GM23338 (cell line): ENCODE data around the gene TSFM. TPM values are rescaled to one million over a fixed set of nuclear protein-coding genes. Genes with fewer than 3 reads are reported as not detected.

Source experiments
- ATAC-seq: fragments of 200-7000 bp; cut with Tn5 transposase; 3 replicates; pipeline ENCODE4 v1.9.1; 2020
- DNase-seq: peaks from one replicate; pipeline ENCODE4 v3.0.0-alpha.2; 2015; ENCODE audit warnings: low spot score
- H2AFZ ChIP-seq: fragments of 200-600 bp; sonication (generic); 2 replicates; pipeline ENCODE4 v1.8.0; 2016; ENCODE audit warnings: antibody characterized with exemption, mild to moderate bottlenecking, moderate library complexity
- H3F3A ChIP-seq: fragments of 200-600 bp; sonication (generic); replicated peaks from 2 replicates; pipeline ENCODE4 v1.8.0; 2017; ENCODE audit warnings: antibody characterized with exemption, mixed run types, low read depth
- H3K27ac ChIP-seq: fragments of 200-600 bp; sonication (generic); 2 replicates; pipeline ENCODE4 v1.6.1; 2016; ENCODE audit warnings: low read depth
- H3K27me3 ChIP-seq: fragments of 200-600 bp; sonication (generic); 2 replicates; pipeline ENCODE4 v1.8.0; 2016; ENCODE audit warnings: mild to moderate bottlenecking, mixed run types, moderate library complexity; ENCODE audit not compliant: insufficient read depth
- H3K36me3 ChIP-seq: fragments of 200-600 bp; sonication (generic); 2 replicates; pipeline ENCODE4 v1.8.0; 2016; ENCODE audit warnings: mild to moderate bottlenecking; ENCODE audit not compliant: insufficient read depth
- H3K4me1 ChIP-seq: fragments of 200-600 bp; sonication (generic); 2 replicates; pipeline ENCODE4 v1.8.0; 2016; ENCODE audit warnings: mild to moderate bottlenecking, moderate library complexity; ENCODE audit not compliant: insufficient read depth
- H3K4me2 ChIP-seq: fragments of 200-600 bp; sonication (generic); 2 replicates; pipeline ENCODE4 v1.7.1; 2017; ENCODE audit warnings: mixed run types
- H3K4me3 ChIP-seq: fragments of 200-600 bp; sonication (generic); 2 replicates; pipeline ENCODE4 v1.6.1; 2016; ENCODE audit warnings: mixed run types
- H3K79me2 ChIP-seq: fragments of 200-600 bp; sonication (generic); replicated peaks from 2 replicates; pipeline ENCODE4 v1.8.0; 2017; ENCODE audit warnings: mild to moderate bottlenecking; ENCODE audit not compliant: insufficient read depth
- H3K9me2 ChIP-seq: fragments of 200-600 bp; sonication (generic); 2 replicates; pipeline ENCODE4 v1.8.0; 2017; ENCODE audit not compliant: insufficient read depth
- H4K20me1 ChIP-seq: fragments of 200-600 bp; sonication (generic); replicated peaks from 2 replicates; pipeline ENCODE4 v1.8.0; 2017; ENCODE audit warnings: mild to moderate bottlenecking; ENCODE audit not compliant: insufficient read depth
- H3K27ac Mint-ChIP-seq: 2 replicates; pipeline ENCODE4 v1.8.0; 2020; ENCODE audit warnings: inconsistent platforms, mild to moderate bottlenecking, moderate library complexity, mixed read lengths
- H3K27me3 Mint-ChIP-seq: 3 replicates; pipeline ENCODE4 v1.8.0; 2022; ENCODE audit warnings: low read depth, mild to moderate bottlenecking, moderate library complexity, mixed read lengths, inconsistent platforms; ENCODE audit not compliant: insufficient read depth, poor library complexity
- H3K36me3 Mint-ChIP-seq: 3 replicates; pipeline ENCODE4 v1.8.0; 2021; ENCODE audit warnings: low read depth, mild to moderate bottlenecking, inconsistent platforms, moderate library complexity, mixed read lengths
- H3K4me1 Mint-ChIP-seq: 3 replicates; pipeline ENCODE4 v1.8.0; 2020; ENCODE audit warnings: mild to moderate bottlenecking, inconsistent platforms, mixed read lengths
- H3K4me3 Mint-ChIP-seq: 3 replicates; pipeline ENCODE4 v1.8.0; 2021; ENCODE audit warnings: moderate library complexity, mild to moderate bottlenecking, inconsistent platforms, mixed read lengths
- H3K9me3 Mint-ChIP-seq: 3 replicates; pipeline ENCODE4 v1.8.0; 2020; ENCODE audit warnings: moderate library complexity, mild to moderate bottlenecking, inconsistent platforms, mixed read lengths
- CREB1 ChIP-seq: fragments of 250-450 bp; sonication (Bioruptor Pico); IDR thresholded peaks from 2 replicates; pipeline ENCODE4 v1.5.0; 2020; ENCODE audit warnings: low read depth, mild to moderate bottlenecking, moderate library complexity
- CTCF ChIP-seq, 2 experiments: fragments of 200-600 bp in 1 of 2; sonication (generic) in 1 of 2; conservative IDR thresholded peaks; 2 replicates each; pipeline versions ENCODE4 v1.5.1 to v1.6.1; 2016 to 2017; ENCODE audit warnings: antibody characterized with exemption in 2 of 2, low read depth in 2 of 2, mild to moderate bottlenecking in 2 of 2, moderate library complexity in 1 of 2
- ETS1 ChIP-seq: IDR thresholded peaks from 2 replicates; pipeline ENCODE4 v1.6.1; 2016; ENCODE audit warnings: antibody characterized with exemption
- EZH2phosphoT487 ChIP-seq: fragments of 200-600 bp; sonication (generic); IDR thresholded peaks from one replicate; pipeline ENCODE4 v1.8.1; 2018; ENCODE audit warnings: antibody characterized with exemption; ENCODE audit not compliant: unreplicated experiment
- JUNB ChIP-seq: IDR thresholded peaks from one replicate; pipeline ENCODE4 v1.6.1; 2016; ENCODE audit warnings: antibody characterized with exemption; ENCODE audit not compliant: unreplicated experiment
- NANOG ChIP-seq: IDR thresholded peaks from 2 replicates; pipeline ENCODE4 v1.6.1; 2016; ENCODE audit warnings: antibody characterized with exemption, borderline replicate concordance
- POLR2AphosphoS5 ChIP-seq: IDR thresholded peaks from 2 replicates; pipeline ENCODE4 v1.6.1; 2016; ENCODE audit warnings: antibody characterized with exemption, low read depth
- STAT1 ChIP-seq: IDR thresholded peaks from one replicate; pipeline ENCODE4 v1.6.1; 2016; ENCODE audit warnings: antibody characterized with exemption; ENCODE audit not compliant: unreplicated experiment
- ZNF114 ChIP-seq: fragments of 250-450 bp; sonication (Bioruptor Pico); IDR thresholded peaks from 2 replicates; pipeline ENCODE4 v1.5.0; 2020; ENCODE audit warnings: mild to moderate bottlenecking, moderate library complexity
- ZNF331 ChIP-seq: fragments of 250-450 bp; sonication (Bioruptor Pico); IDR thresholded peaks from 2 replicates; pipeline ENCODE4 v1.5.0; 2020; ENCODE audit warnings: low read depth, mild to moderate bottlenecking, moderate library complexity
- ZNF462 ChIP-seq: fragments of 250-450 bp; sonication (Bioruptor Pico); IDR thresholded peaks from 2 replicates; pipeline ENCODE4 v1.5.0; 2020; ENCODE audit warnings: mild to moderate bottlenecking, moderate library complexity
- polyA plus RNA-seq: library from polyadenylated mRNA; unstranded; fragments of >200 nt; fragmentation: Nextera tagmentation; extraction: Ambion mirVana; gene quantifications from 2 replicates; pipeline ENCODE4 v1.2.1, GENCODE V29; 2016
- total RNA-seq: library from RNA; depleted of rRNA; stranded (reverse); fragments of >200 nt; shearing (Covaris generic); gene quantifications from 2 replicates; pipeline ENCODE4 v1.2.3, GENCODE V29; 2014

TSFM gene
- total and polyA plus RNA-seq, 2 experiments from 2014 or later: 29.5 to 43.1 TPM

DNA sequence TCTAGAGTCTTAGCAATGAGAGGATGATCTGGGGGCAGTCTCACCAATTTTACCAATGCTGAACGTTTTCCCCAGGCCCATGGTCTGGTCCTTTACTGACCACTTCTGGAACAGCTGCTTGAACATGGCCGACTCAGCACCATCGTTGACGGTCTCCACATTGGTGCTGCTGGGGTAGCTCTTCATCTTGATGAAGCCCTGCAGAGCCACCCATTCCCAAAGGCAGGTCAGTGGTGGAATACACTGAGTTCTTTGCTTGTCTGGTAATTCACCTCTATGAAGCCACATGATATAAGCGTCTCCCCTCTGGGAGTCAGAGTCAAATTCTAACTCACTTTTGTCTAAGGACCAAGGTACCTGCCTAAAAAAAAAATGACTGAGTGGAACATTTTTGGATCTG is 25.8 kb downstream of the TSFM start:
- Mint-ChIP-seq H3K4me3 (no peak overlapping the region), H3K9me3 (no peaks in the 10 kb centered on the region), H3K36me3 (peaks cover 4% of the 10 kb centered on the region), H3K27me3 (peaks cover 4% of the 10 kb centered on the region), H3K4me1 (no peaks in the 10 kb centered on the region), H3K27ac (no peak overlapping the region)
- peaks cover 2% of the 10 kb centered on the region; the same call in 1 of the 2 replicates for H3K4me1 ChIP-seq
- no peaks in the 10 kb centered on the region for H3K9me2 ChIP-seq
- no peaks in the 10 kb centered on the region for H4K20me1 ChIP-seq
- no peak overlapping the region for H3K27ac ChIP-seq
- no peak for ATAC-seq
- no peaks in the 10 kb centered on the region for H3K36me3 ChIP-seq
- no peak for TF ChIP-seq ETS1
- no peak for TF ChIP-seq POLR2AphosphoS5
- H3K27me3 ChIP-seq: no peaks in the 10 kb centered on the region
- DNase-seq: no peak
- H2AFZ ChIP-seq: no peak overlapping the region
- H3K4me3 ChIP-seq: no peak overlapping the region
- no peaks in the 10 kb centered on the region for H3F3A ChIP-seq
- H3K79me2 ChIP-seq: no peaks in the 10 kb centered on the region
- no peak overlapping the region for H3K4me2 ChIP-seq

- Mint-ChIP-seq H3K27me3 (peaks cover 6% of the 10 kb centered on the region), H3K4me3 (no peak overlapping the region), H3K9me3 (no peaks in the 10 kb centered on the region), H3K27ac (no peak overlapping the region), H3K4me1 (peaks cover 2% of the 10 kb centered on the region; the same call in 2 of the 3 replicates), H3K36me3 (peaks cover 4% of the 10 kb centered on the region)
- H3K36me3 ChIP-seq: no peaks in the 10 kb centered on the region
- no peak overlapping the region for H3K4me3 ChIP-seq
- H3K9me2 ChIP-seq: no peaks in the 10 kb centered on the region; the same call in 1 of the 2 replicates
- H3K4me2 ChIP-seq: no peak overlapping the region
- DNase-seq (no peak), ATAC-seq (no peak)
- no peak overlapping the region for H2AFZ ChIP-seq
- 0 out of 2 replicates have a peak, but pooled peaks cover 2% of the 10 kb centered on the region for H3K4me1 ChIP-seq
- H4K20me1 ChIP-seq: no peaks in the 10 kb centered on the region
- H3K27me3 ChIP-seq: no peaks in the 10 kb centered on the region
- no peak overlapping the region for H3K27ac ChIP-seq
- H3F3A ChIP-seq: no peaks in the 10 kb centered on the region; the same call in 1 of the 2 replicates
- no peaks in the 10 kb centered on the region for H3K79me2 ChIP-seq
- TF ChIP-seq NANOG (no peak), ETS1 (no peak), POLR2AphosphoS5 (no peak), CREB1 (no peak), ZNF331 (CRISPR knock-in tag) (no peak), ZNF462 (CRISPR knock-in tag) (no peak), JUNB (no peak), ZNF114 (CRISPR knock-in tag) (no peak), CTCF (conservative IDR thresholded peaks at IDR 0.05; ENCODE audit: low read depth in 2 of 2) (no peak), STAT1 (no peak), EZH2phosphoT487 (no peak)
Measured at GRCh38 chr12:57809425-57809824, 26.8 kb downstream of the TSFM start.
